KMS-11 (cell line): ENCODE results near the gene SPRED1.

Experiments
- H2AFZ ChIP-seq: fragments of 200-600 bp; sonication (generic); 2 replicates; pipeline ENCODE4 v1.6.1; 2016; ENCODE audit warnings: antibody characterized with exemption, mixed run types, low read depth
- H3K27ac ChIP-seq: fragments of 200-600 bp; sonication (generic); 2 replicates; pipeline ENCODE4 v1.6.1; 2016; ENCODE audit warnings: mild to moderate bottlenecking, mixed run types
- H3K27me3 ChIP-seq: fragments of 200-600 bp; sonication (generic); 2 replicates; pipeline ENCODE4 v1.6.1; 2017; ENCODE audit warnings: mild to moderate bottlenecking, low read depth, mixed run types, moderate library complexity; ENCODE audit not compliant: insufficient read depth
- H3K36me3 ChIP-seq: fragments of 200-600 bp; sonication (generic); 2 replicates; pipeline ENCODE4 v1.6.1; 2017; ENCODE audit warnings: mild to moderate bottlenecking, mixed run types; ENCODE audit not compliant: insufficient read depth
- H3K4me1 ChIP-seq: fragments of 200-600 bp; sonication (generic); 2 replicates; pipeline ENCODE4 v1.6.1; 2016; ENCODE audit warnings: mild to moderate bottlenecking, low read depth, mixed run types; ENCODE audit not compliant: poor library complexity, severe bottlenecking
- H3K4me2 ChIP-seq: fragments of 200-600 bp; sonication (generic); 2 replicates; pipeline ENCODE4 v1.7.0; 2016; ENCODE audit warnings: mild to moderate bottlenecking, mixed run types
- H3K4me3 ChIP-seq: fragments of 200-600 bp; sonication (generic); IDR thresholded peaks from 2 replicates; pipeline ENCODE4 v1.6.1; 2017; ENCODE audit warnings: low read depth, low read length, mixed read lengths; ENCODE audit not compliant: insufficient read depth
- H3K79me2 ChIP-seq: fragments of 200-600 bp; sonication (generic); 2 replicates; pipeline ENCODE4 v1.6.1; 2016; ENCODE audit warnings: low read depth, mixed run types; ENCODE audit not compliant: insufficient read depth
- H3K9ac ChIP-seq: fragments of 200-600 bp; sonication (generic); 2 replicates; pipeline ENCODE4 v1.6.1; 2016; ENCODE audit warnings: mild to moderate bottlenecking, mixed run types
- H4K20me1 ChIP-seq: fragments of 200-600 bp; sonication (generic); 2 replicates; pipeline ENCODE4 v1.6.1; 2016; ENCODE audit warnings: mild to moderate bottlenecking, mixed run types; ENCODE audit not compliant: insufficient read depth
- TF ChIP-seq, protein P1 (sequence below): fragments of 200-600 bp; sonication (generic); conservative IDR thresholded peaks from 2 replicates; pipeline ENCODE4 v1.6.1; 2017; ENCODE audit warnings: low read depth, mild to moderate bottlenecking, antibody characterized with exemption, low read length, moderate library complexity, mixed read lengths

The SPRED1 gene

GRCh38 chr15:38324939-38325647 is 72.5 kb downstream of the SPRED1 start:
- Histone ChIP-seq H3K4me2 (no peak overlapping the region), H3K36me3 (no peaks in the 10 kb centered on the region), H3K27ac (no peak overlapping the region), H3K79me2 (no peaks in the 10 kb centered on the region), H3K9ac (no peak overlapping the region), H3K27me3 (no peaks in the 10 kb centered on the region), H3K4me1 (no peaks in the 10 kb centered on the region), H4K20me1 (no peaks in the 10 kb centered on the region), H3K4me3 (no peak overlapping the region), H2AFZ (no peak overlapping the region)
- TF ChIP-seq, protein P1, sequence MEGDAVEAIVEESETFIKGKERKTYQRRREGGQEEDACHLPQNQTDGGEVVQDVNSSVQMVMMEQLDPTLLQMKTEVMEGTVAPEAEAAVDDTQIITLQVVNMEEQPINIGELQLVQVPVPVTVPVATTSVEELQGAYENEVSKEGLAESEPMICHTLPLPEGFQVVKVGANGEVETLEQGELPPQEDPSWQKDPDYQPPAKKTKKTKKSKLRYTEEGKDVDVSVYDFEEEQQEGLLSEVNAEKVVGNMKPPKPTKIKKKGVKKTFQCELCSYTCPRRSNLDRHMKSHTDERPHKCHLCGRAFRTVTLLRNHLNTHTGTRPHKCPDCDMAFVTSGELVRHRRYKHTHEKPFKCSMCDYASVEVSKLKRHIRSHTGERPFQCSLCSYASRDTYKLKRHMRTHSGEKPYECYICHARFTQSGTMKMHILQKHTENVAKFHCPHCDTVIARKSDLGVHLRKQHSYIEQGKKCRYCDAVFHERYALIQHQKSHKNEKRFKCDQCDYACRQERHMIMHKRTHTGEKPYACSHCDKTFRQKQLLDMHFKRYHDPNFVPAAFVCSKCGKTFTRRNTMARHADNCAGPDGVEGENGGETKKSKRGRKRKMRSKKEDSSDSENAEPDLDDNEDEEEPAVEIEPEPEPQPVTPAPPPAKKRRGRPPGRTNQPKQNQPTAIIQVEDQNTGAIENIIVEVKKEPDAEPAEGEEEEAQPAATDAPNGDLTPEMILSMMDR, result no peak

DNA sequence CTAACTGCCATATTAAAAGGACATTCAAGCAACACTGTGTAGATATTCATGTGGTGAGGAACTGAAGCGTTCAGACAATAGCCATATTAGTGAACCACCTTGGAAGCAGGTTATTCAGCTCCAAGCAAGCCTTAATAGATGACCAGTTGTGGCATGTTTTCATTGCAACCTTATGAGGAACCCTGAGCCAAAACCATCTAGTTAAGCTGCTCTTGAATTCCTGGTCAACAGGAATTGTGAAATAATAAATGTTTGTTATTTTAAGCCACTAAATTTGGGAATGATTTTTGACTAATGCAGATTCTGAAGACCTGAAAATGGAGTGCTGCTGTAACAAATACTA is 73.0 kb downstream of the SPRED1 start:
- H4K20me1 ChIP-seq, result no peaks in the 10 kb centered on the region
- no peak overlapping the region for H3K4me3 ChIP-seq
- no peaks in the 10 kb centered on the region for H3K79me2 ChIP-seq
- TF ChIP-seq, protein P1, result no peak
- no peaks in the 10 kb centered on the region for H3K27me3 ChIP-seq
- H3K4me1 ChIP-seq, result no peaks in the 10 kb centered on the region
- H3K9ac ChIP-seq, result no peak overlapping the region
- H3K4me2 ChIP-seq, result no peak overlapping the region
- no peaks in the 10 kb centered on the region for H3K36me3 ChIP-seq
- no peak overlapping the region for H3K27ac ChIP-seq
- H2AFZ ChIP-seq, result no peak overlapping the region

- Histone ChIP-seq H3K9ac (no peak overlapping the region), H3K27ac (no peak overlapping the region), H3K4me2 (no peak overlapping the region), H3K36me3 (no peaks in the 10 kb centered on the region), H3K27me3 (no peaks in the 10 kb centered on the region), H2AFZ (no peak overlapping the region), H3K79me2 (no peaks in the 10 kb centered on the region), H4K20me1 (no peaks in the 10 kb centered on the region), H3K4me1 (no peaks in the 10 kb centered on the region), H3K4me3 (no peak overlapping the region)
- TF ChIP-seq, protein P1, result no peak
These were observed 80.1 kb downstream of the SPRED1 start for GRCh38 chr15:38332711-38333110.

DNA sequence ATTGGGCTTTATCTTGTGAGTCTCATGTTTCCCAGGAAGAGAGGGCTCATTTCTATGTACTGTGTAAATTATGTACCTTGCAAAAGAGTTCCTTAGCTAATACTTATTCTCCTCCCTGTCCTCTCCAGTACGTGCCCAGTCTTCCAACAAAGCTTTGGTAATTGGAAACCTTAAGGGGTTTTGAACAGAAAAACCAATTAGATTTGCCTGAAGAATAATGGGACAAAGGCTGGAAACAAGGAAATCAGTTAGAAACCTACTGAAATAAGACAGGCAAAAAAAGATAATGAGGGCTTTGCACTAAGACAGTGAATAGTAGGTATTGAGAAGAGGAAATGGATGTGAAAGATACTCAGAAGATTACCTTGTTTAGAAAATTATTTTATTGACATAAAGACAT is 82.5 kb downstream of the SPRED1 start:
- H3K79me2 ChIP-seq, result no peaks in the 10 kb centered on the region
- H4K20me1 ChIP-seq, result no peaks in the 10 kb centered on the region
- TF ChIP-seq, protein P1, result no peak
- H3K27me3 ChIP-seq, result no peaks in the 10 kb centered on the region
- no peak overlapping the region for H3K27ac ChIP-seq
- no peaks in the 10 kb centered on the region for H3K4me1 ChIP-seq
- no peak overlapping the region for H3K4me2 ChIP-seq
- no peak overlapping the region for H3K4me3 ChIP-seq
- H3K36me3 ChIP-seq, result no peaks in the 10 kb centered on the region
- H3K9ac ChIP-seq, result no peak overlapping the region
- H2AFZ ChIP-seq, result no peak overlapping the region
